ENCODE measurements around the gene CFAP157. TPM values are rescaled to one million over a fixed set of nuclear protein-coding genes. Genes with fewer than 3 reads are reported as not detected.

Gene CFAP157
- total RNA-seq, 1 experiment from 2014 or later = not detected

DNA sequence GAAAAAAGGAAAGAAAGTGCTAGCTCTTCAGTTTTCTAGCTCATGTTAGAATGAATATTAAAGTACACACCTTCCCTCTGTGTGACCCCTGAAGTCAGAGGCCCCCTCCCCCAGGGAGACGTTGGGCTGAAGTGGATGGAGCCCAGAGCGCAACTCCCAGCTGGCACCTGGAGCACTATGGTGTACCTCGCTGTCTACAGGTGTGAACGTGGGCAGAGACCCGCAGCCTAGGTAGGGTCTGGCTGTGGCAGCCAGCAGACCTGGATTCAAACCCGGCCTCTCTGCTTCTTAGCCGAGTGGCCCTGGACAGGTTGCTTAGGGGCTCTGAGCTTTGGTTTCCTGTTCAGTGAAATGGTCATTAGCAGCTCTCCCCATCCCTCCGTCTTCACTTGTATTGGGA, 22.0 kb downstream of the CFAP157 start:
- TF ChIP-seq, protein P1, sequence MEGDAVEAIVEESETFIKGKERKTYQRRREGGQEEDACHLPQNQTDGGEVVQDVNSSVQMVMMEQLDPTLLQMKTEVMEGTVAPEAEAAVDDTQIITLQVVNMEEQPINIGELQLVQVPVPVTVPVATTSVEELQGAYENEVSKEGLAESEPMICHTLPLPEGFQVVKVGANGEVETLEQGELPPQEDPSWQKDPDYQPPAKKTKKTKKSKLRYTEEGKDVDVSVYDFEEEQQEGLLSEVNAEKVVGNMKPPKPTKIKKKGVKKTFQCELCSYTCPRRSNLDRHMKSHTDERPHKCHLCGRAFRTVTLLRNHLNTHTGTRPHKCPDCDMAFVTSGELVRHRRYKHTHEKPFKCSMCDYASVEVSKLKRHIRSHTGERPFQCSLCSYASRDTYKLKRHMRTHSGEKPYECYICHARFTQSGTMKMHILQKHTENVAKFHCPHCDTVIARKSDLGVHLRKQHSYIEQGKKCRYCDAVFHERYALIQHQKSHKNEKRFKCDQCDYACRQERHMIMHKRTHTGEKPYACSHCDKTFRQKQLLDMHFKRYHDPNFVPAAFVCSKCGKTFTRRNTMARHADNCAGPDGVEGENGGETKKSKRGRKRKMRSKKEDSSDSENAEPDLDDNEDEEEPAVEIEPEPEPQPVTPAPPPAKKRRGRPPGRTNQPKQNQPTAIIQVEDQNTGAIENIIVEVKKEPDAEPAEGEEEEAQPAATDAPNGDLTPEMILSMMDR (IDR thresholded peaks at IDR 0.05; ENCODE audit: unreplicated experiment) = no peak
- no peaks in the 10 kb centered on the region for H3K9me3 Mint-ChIP-seq (ENCODE audit: unreplicated experiment)
- ChIA-PET POLR2A (interaction anchor here (0.6 kb wide), 1 partner anchor 12 kb away, joined by 3 read pairs; no protein-coding TSS in a partner anchor), CTCF (interaction anchor here (0.6 to 1.2 kb wide), 5 partner anchors 11 to 145 kb away, joined by 3 to 4 read pairs (median 3); no protein-coding TSS in a partner anchor)
- BruUV-seq (replicated peaks) = no TSS peak
- peaks cover 6% of the 10 kb centered on the region for H3K36me3 Mint-ChIP-seq (ENCODE audit: insufficient read depth, unreplicated experiment)
- no peak overlapping the region for H3K27ac Mint-ChIP-seq (ENCODE audit: low read depth, unreplicated experiment)
- H3K4me1 Mint-ChIP-seq (ENCODE audit: insufficient read depth, unreplicated experiment) = peaks cover 4% of the 10 kb centered on the region
- H3K27me3 Mint-ChIP-seq (ENCODE audit: insufficient read depth, unreplicated experiment) = no peaks in the 10 kb centered on the region
- intact Hi-C loops (cut with micrococcal nuclease) = no loop called here
- H3K4me3 Mint-ChIP-seq (ENCODE audit: unreplicated experiment) = no peak overlapping the region
- DNase-seq (ENCODE audit: unreplicated experiment) = no peak

DNA sequence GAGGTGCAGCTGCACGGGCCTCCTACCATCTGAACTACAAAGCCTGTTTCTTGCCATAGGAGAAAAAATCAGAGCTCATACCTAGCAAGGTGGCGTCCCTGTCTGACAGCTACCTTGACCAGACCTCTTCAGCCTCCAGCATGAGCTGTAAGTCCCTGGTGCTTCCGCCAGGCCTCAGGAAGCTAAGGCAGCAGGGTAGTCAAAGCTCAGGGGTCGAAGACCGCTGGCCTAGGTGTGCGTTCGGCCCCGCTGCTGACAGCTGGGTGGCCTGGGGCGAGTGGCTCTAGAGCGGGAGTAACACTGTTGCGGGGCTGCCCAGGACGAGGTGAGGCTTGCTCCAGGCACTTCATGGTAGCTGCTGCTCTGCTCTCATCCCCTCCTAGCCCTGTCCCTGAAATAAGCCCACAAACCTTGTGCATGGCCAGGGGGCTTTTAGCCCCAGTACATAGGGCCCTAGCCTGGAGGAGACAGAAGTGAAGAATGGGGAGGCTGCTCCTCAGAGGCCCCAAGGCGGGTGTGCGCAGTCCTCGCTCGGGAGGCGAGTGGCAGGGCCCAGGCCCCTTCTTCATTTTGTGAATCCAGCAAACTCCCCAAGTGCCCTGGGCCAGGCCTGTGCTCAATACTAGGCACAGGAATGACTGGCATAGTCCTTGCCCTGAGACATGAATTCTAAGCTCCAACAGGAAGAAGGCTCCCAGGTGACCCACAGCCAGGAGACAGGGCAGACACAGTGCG, 22.9 kb downstream of the CFAP157 start:
- peaks cover 6% of the 10 kb centered on the region for H3K36me3 Mint-ChIP-seq (ENCODE audit: insufficient read depth, unreplicated experiment)
- H3K4me1 Mint-ChIP-seq (ENCODE audit: insufficient read depth, unreplicated experiment) = no peaks in the 10 kb centered on the region
- H3K9me3 Mint-ChIP-seq (ENCODE audit: unreplicated experiment) = no peaks in the 10 kb centered on the region
- no peak overlapping the region for H3K4me3 Mint-ChIP-seq (ENCODE audit: unreplicated experiment)
- no peaks in the 10 kb centered on the region for H3K27me3 Mint-ChIP-seq (ENCODE audit: insufficient read depth, unreplicated experiment)
- TF ChIP-seq, protein P1 (IDR thresholded peaks at IDR 0.05; ENCODE audit: unreplicated experiment) = no peak
- POLR2A ChIA-PET = interaction anchor here (0.6 kb wide), 1 partner anchor 275 kb away, joined by 5 read pairs; no protein-coding TSS in a partner anchor
- intact Hi-C loops (cut with micrococcal nuclease) = loop anchor here (5.0 kb wide), 1 partner anchor 227 kb away; no protein-coding TSS in a partner anchor
- no TSS peak for BruUV-seq (replicated peaks)
- CTCF ChIA-PET = interaction anchor here (0.6 to 1.2 kb wide), 5 partner anchors 38 to 156 kb away, joined by 3 to 4 read pairs (median 3); no protein-coding TSS in a partner anchor
- DNase-seq (ENCODE audit: unreplicated experiment) = no peak
- no peak overlapping the region for H3K27ac Mint-ChIP-seq (ENCODE audit: low read depth, unreplicated experiment)

DNA sequence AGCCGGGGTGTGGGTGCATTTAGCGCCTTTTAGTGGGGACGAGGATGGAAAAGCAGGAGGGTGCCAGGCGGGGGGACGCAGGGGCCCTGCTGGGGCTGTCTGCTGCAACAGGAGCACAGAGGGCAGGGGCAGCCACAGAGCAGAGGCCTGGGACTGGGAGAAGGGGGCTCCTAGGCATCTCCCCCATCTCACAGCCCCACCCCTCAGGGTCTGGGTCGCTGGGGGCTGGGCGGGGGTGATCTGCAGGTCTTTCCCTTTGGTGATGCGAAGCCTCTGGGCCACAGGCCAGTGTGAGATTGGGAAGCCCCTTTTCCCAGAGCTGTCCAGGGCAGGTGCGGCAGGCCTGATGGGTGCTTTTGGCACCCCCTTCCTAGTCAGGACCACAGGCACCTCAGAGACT, 23.5 kb downstream of the CFAP157 start:
- peaks cover 6% of the 10 kb centered on the region for H3K36me3 Mint-ChIP-seq (ENCODE audit: insufficient read depth, unreplicated experiment)
- intact Hi-C loops (cut with micrococcal nuclease) = loop anchor here (5.0 kb wide), 1 partner anchor 228 kb away; no protein-coding TSS in a partner anchor

More for the DNA sequence above, 23.5 kb downstream of the CFAP157 start:
- DNase-seq (ENCODE audit: unreplicated experiment) = no peak
- no peaks in the 10 kb centered on the region for H3K9me3 Mint-ChIP-seq (ENCODE audit: unreplicated experiment)
- no peaks in the 10 kb centered on the region for H3K4me1 Mint-ChIP-seq (ENCODE audit: insufficient read depth, unreplicated experiment)
- no peak overlapping the region for H3K4me3 Mint-ChIP-seq (ENCODE audit: unreplicated experiment)
- TF ChIP-seq, protein P1 (IDR thresholded peaks at IDR 0.05; ENCODE audit: unreplicated experiment) = no peak
- no peaks in the 10 kb centered on the region for H3K27me3 Mint-ChIP-seq (ENCODE audit: insufficient read depth, unreplicated experiment)
- POLR2A ChIA-PET = no interaction called here
- no TSS peak for BruUV-seq (replicated peaks)
- H3K27ac Mint-ChIP-seq (ENCODE audit: low read depth, unreplicated experiment) = no peak overlapping the region
- CTCF ChIA-PET = no interaction called here
